Left ventricle myocardium inferior (tissue), 1 donor: ENCODE data around the gene BMF. TPM values are rescaled to one million over a fixed set of nuclear protein-coding genes. Genes with fewer than 3 reads are reported as not detected.

Experiments used
- DNase-seq: peaks from one replicate; pipeline ENCODE4 v3.0.0-alpha.2; 2020
- H3K27ac ChIP-seq: fragments of 200-600 bp; replicated peaks from 2 replicates; pipeline ENCODE4 v1.8.0; 2021
- H3K27me3 ChIP-seq: fragments of 200-600 bp; 2 replicates; pipeline ENCODE4 v1.8.0; 2021; ENCODE audit warnings: low read depth
- H3K36me3 ChIP-seq: fragments of 200-600 bp; 2 replicates; pipeline ENCODE4 v1.8.0; 2021
- H3K4me1 ChIP-seq: fragments of 200-600 bp; 2 replicates; pipeline ENCODE4 v1.8.0; 2021
- H3K4me3 ChIP-seq: fragments of 200-600 bp; 2 replicates; pipeline ENCODE4 v1.8.0; 2021; ENCODE audit warnings: mild to moderate bottlenecking, moderate library complexity
- H3K9me3 ChIP-seq: fragments of 200-600 bp; replicated peaks from 2 replicates; pipeline ENCODE4 v1.8.0; 2021
- intact Hi-C: fragments of 100-400 bp; cut with micrococcal nuclease; formaldehyde crosslinking; loops from one replicate; pipeline ENCODE4 v1.11.0; 2022
- total RNA-seq: library from RNA; stranded (reverse); fragmentation: NEBNext Ultra II Directional; extraction: Animal tissue kit (Norgen Biotek cat#: 25700); gene quantifications from one replicate; pipeline ENCODE4 v1.2.1, GENCODE V29; 2021
- TF ChIP-seq, protein P1 (sequence below): fragments of 200-600 bp; IDR thresholded peaks from 2 replicates; pipeline ENCODE4 v1.8.0; 2021; ENCODE audit warnings: antibody characterized with exemption, mild to moderate bottlenecking, borderline replicate concordance
- donor health status: DM: no; HTN: yes; CAD: no; lungs with severe emphysema.

Gene BMF
- total RNA-seq, 1 donor from 2014 or later: 3.1 TPM

DNA sequence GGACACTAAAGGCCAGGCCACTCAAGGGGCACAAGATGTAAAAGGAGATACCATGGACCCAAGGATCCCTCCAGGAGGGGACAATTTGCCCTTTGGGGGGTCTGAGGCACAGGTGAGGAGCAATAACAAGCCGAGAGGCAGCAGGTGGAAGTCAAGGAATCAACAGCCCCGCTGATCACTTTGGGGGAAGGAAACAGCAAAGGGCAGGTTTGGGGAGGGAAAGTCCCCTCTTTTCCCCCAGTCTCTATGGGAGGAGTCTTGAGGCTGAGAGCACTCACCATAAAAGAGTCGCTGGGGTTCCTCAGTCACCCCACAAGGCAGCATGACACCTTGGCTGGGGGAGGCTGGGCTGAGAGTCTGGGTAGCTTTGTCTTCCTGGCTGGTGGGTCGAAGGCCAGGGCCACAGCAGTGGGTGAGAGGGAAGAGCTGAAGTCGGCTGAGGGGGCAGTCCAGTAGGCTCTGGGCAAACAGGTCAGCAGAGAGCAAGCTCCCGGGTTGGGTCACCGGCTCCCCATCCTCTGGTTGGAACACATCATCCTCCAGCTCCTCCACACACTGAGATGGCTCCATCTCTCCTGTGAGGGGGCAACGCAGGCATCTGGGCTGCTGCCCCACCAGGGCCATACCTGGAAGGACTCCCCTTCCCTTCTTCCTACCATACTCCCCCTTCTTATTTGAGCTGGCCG, 3.0 kb downstream of the BMF start:
- H3K4me1 ChIP-seq: peaks cover 85% of the 10 kb centered on the region
- H3K9me3 ChIP-seq: no peaks in the 10 kb centered on the region
- H3K36me3 ChIP-seq: no peaks in the 10 kb centered on the region
- no peaks in the 10 kb centered on the region for H3K27me3 ChIP-seq
- peak overlapping the region; percentile 91 for H3K27ac ChIP-seq
- DNase-seq: no peak
- peak overlapping the region; percentile 27 for H3K4me3 ChIP-seq
- TF ChIP-seq, protein P1, sequence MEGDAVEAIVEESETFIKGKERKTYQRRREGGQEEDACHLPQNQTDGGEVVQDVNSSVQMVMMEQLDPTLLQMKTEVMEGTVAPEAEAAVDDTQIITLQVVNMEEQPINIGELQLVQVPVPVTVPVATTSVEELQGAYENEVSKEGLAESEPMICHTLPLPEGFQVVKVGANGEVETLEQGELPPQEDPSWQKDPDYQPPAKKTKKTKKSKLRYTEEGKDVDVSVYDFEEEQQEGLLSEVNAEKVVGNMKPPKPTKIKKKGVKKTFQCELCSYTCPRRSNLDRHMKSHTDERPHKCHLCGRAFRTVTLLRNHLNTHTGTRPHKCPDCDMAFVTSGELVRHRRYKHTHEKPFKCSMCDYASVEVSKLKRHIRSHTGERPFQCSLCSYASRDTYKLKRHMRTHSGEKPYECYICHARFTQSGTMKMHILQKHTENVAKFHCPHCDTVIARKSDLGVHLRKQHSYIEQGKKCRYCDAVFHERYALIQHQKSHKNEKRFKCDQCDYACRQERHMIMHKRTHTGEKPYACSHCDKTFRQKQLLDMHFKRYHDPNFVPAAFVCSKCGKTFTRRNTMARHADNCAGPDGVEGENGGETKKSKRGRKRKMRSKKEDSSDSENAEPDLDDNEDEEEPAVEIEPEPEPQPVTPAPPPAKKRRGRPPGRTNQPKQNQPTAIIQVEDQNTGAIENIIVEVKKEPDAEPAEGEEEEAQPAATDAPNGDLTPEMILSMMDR: no peak
- intact Hi-C loops: loop anchor here (10.0 kb wide), 1 partner anchor 61 kb away; no protein-coding TSS in a partner anchor

DNA sequence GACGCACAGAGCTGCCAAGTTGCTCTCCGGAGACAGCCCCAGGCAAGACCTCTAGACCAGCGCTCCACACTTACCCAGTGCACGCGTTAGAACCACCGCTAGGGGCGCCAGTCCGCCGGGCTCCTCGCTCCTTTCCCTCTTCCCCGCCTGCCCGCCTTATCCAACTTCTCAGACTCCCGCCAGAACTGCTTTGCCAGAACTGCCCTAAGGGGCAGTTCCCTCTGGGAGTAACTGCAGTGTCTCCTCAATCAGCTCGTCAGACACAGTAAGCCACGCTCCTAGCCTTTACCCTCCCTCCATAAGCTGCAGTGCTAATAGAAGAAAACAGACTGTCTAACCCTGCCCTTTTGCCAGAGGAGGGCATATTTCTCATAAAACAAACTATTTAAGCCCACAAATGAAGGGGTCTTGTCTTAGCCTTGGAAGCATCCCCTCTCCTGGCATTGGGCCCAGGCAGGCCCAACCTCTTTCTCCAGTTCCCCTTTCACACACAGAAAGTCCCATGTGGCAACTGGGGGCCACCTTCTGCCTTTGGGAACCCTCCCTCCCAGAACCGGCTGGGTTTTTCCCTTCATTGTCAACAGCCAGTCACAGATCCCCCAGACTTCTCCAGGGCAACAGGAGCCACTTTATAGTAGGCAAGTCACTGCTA, 3.7 kb downstream of the BMF start:
- TF ChIP-seq, protein P1: peak; percentile 97
- peak overlapping the region; percentile 27 for H3K4me3 ChIP-seq
- H3K9me3 ChIP-seq: no peaks in the 10 kb centered on the region
- no peaks in the 10 kb centered on the region for H3K36me3 ChIP-seq
- intact Hi-C loops: loop anchor here (10.0 kb wide), 1 partner anchor 60 kb away; no protein-coding TSS in a partner anchor
- peak overlapping the region; percentile 91 for H3K27ac ChIP-seq
- no peaks in the 10 kb centered on the region for H3K27me3 ChIP-seq
- DNase-seq: peak; percentile 93
- H3K4me1 ChIP-seq: peaks cover 91% of the 10 kb centered on the region

DNA sequence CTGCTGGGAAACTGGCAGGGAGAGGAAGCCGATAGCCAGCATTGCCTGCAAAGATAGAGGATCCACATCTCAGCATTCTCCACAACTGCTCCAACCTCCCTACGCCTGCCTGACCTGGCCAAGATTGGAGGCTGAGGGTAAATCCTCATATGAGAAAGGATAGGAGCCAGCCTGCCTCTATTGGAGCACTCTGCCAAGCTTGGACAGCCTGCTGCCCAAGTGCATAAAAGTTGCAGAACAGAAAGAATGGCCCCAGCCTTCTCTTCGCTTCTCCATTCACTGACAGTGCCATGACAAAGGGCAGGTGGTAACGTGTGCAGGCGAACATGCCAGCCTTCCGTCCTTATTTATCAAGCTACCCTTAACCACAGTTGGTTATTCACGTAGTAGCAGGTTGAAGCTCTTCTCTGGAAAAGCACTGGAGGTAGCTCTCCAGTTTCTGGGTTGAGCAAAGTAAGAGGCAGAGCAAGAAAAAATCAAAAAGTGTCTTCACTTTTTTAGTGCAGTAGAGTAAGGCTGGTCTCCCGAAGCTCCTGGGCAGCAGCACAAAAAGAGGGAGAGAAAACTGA, 4.3 kb downstream of the BMF start:
- Histone ChIP-seq H3K27me3 (no peaks in the 10 kb centered on the region), H3K4me3 (peak overlapping the region; percentile 27), H3K4me1 (peaks cover 94% of the 10 kb centered on the region), H3K36me3 (no peaks in the 10 kb centered on the region), H3K27ac (peak overlapping the region; percentile 91), H3K9me3 (no peaks in the 10 kb centered on the region)
- no peak for DNase-seq
- intact Hi-C loops: loop anchor here (10.0 kb wide), 1 partner anchor 60 kb away; no protein-coding TSS in a partner anchor
- TF ChIP-seq, protein P1: no peak

DNA sequence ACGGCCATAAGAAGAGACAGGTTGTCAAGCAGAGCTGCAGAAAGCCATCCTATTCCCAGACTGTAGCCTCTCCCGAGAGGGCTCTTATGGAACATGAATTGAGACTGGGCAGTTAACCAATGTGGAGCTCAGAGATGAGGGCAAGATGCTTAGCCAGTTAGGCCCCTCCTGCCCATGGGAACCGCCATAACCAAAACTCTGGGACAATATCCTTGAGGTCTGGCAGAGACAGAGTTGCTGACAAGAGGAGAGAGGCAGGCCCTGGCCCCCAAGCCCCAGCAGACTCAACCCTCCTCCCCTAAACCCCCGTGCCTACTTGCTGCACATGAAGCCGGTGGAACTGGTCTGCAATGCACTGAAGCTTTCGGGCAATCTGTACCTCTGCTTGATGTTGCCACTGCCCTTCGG, 4.8 kb downstream of the BMF start:
- peak overlapping the region; percentile 27 for H3K4me3 ChIP-seq
- H3K9me3 ChIP-seq: no peaks in the 10 kb centered on the region
- TF ChIP-seq, protein P1: no peak
- no peak for DNase-seq
- no peaks in the 10 kb centered on the region for H3K27me3 ChIP-seq
- intact Hi-C loops: loop anchor here (10.0 kb wide), 1 partner anchor 59 kb away; no protein-coding TSS in a partner anchor
- H3K36me3 ChIP-seq: no peaks in the 10 kb centered on the region
- H3K27ac ChIP-seq: peak overlapping the region; percentile 91
- peaks cover 95% of the 10 kb centered on the region for H3K4me1 ChIP-seq
